Measurements from ENCODE around the gene DOK1.

- TF ChIP-seq POLR2AphosphoS5 (IDR thresholded peaks at IDR 0.05; ENCODE audit: insufficient read depth in 1 of 2, low read depth in 1 of 2) (no peak), CTCF (IDR thresholded peaks at IDR 0.05) (no peak), POLR2A (IDR thresholded peaks at IDR 0.05) (no peak)
Observed at GRCh38 chr2:74514368-74515270, 39.9 kb upstream of the DOK1 start, which contains the start of gene TLX2.
